Activated CD8-positive, alpha-beta memory T cell treated with anti-CD3 and anti-CD28 coated beads, Interleukin-2, amount 10 ng/mL, durations not matched to agents 7 days and 5 days (primary cell): ENCODE data around the gene DNAJB13. TPM values are rescaled to one million over a fixed set of nuclear protein-coding genes. Genes with fewer than 3 reads are reported as not detected.

Experiments used
- ATAC-seq: fragments of 150-1000 bp; cut with Tn5 transposase; one replicate; pipeline ENCODE4 v1.10.0; 2021; ENCODE audit warnings: moderate library complexity
- CTCF ChIA-PET: fragments of 350-600 bp; sonication (Branson Sonifier 250); formaldehyde crosslinking; loops from one replicate; lab custom pipeline; 2021; ENCODE audit warnings: antibody characterized with exemption; lab: Charles Lee
- DNase-seq: peaks from one replicate; pipeline ENCODE4 v3.0.0-alpha.2; 2020
- H3K27ac Mint-ChIP-seq: one replicate; pipeline ENCODE4 v1.8.0; 2021; ENCODE audit warnings: mild to moderate bottlenecking, mixed read lengths
- H3K27me3 Mint-ChIP-seq: one replicate; pipeline ENCODE4 v1.8.0; 2021; ENCODE audit warnings: mixed read lengths
- H3K36me3 Mint-ChIP-seq: one replicate; pipeline ENCODE4 v1.8.0; 2021; ENCODE audit warnings: mild to moderate bottlenecking, mixed read lengths
- H3K4me1 Mint-ChIP-seq: one replicate; pipeline ENCODE4 v1.8.0; 2021; ENCODE audit warnings: mixed read lengths
- H3K4me3 Mint-ChIP-seq: one replicate; pipeline ENCODE4 v1.8.0; 2021; ENCODE audit warnings: mild to moderate bottlenecking, moderate library complexity, mixed read lengths
- H3K9me3 Mint-ChIP-seq: one replicate; pipeline ENCODE4 v1.8.0; 2022; ENCODE audit warnings: low read depth, mixed read lengths
- total RNA-seq, 2 experiments: library from RNA; stranded (reverse); gene quantifications; one replicate each; pipeline ENCODE4 v1.2.3, GENCODE V29; 2021

The DNAJB13 gene
- total RNA-seq, 2 experiments from 2014 or later: 0.26 to 0.29 TPM

GRCh38 chr11:74000307-74001133 lies 49.7 kb downstream of the DNAJB13 start:
- H3K9me3 Mint-ChIP-seq: no peaks in the 10 kb centered on the region
- peaks cover 24% of the 10 kb centered on the region for H3K36me3 Mint-ChIP-seq
- no peaks in the 10 kb centered on the region for H3K27me3 Mint-ChIP-seq
- CTCF ChIA-PET: interaction anchor here (1.0 kb wide), 1 partner anchor 10 kb away, joined by 3 read pairs; no protein-coding TSS in a partner anchor
- peaks cover 49% of the 10 kb centered on the region for H3K4me1 Mint-ChIP-seq
- no peak for DNase-seq
- no peak for ATAC-seq
- H3K27ac Mint-ChIP-seq: no peak overlapping the region
- H3K4me3 Mint-ChIP-seq: no peak overlapping the region

- DNase-seq: no peak
- H3K9me3 Mint-ChIP-seq: no peaks in the 10 kb centered on the region
- peaks cover 24% of the 10 kb centered on the region for H3K36me3 Mint-ChIP-seq
- ATAC-seq: no peak
- H3K4me3 Mint-ChIP-seq: no peak overlapping the region
- H3K27me3 Mint-ChIP-seq: no peaks in the 10 kb centered on the region
- CTCF ChIA-PET: interaction anchor here (1.0 to 1.2 kb wide), 2 partner anchors 8 to 18 kb away, joined by 3 read pairs; no protein-coding TSS in a partner anchor
- peak overlapping the region; percentile 8 for H3K27ac Mint-ChIP-seq
- peaks cover 51% of the 10 kb centered on the region for H3K4me1 Mint-ChIP-seq
These were observed 51.0 kb downstream of the DNAJB13 start for GRCh38 chr11:74001822-74002286.

- Mint-ChIP-seq H3K27ac (no peak overlapping the region), H3K27me3 (no peaks in the 10 kb centered on the region), H3K4me3 (no peak overlapping the region), H3K9me3 (no peaks in the 10 kb centered on the region), H3K36me3 (peaks cover 20% of the 10 kb centered on the region), H3K4me1 (peaks cover 45% of the 10 kb centered on the region)
- ATAC-seq (no peak), DNase-seq (no peak)
- CTCF ChIA-PET: interaction anchor here (0.6 to 1.2 kb wide), 3 partner anchors 9 to 19 kb away, joined by 3 to 5 read pairs (median 3); no protein-coding TSS in a partner anchor
These were observed 52.0 kb downstream of the DNAJB13 start for GRCh38 chr11:74002832-74003231.

- CTCF ChIA-PET: interaction anchor here (0.7 to 2.7 kb wide), 3 partner anchors 9 to 30 kb away, joined by 3 to 10 read pairs (median 7); no protein-coding TSS in a partner anchor
- Mint-ChIP-seq H3K27me3 (no peaks in the 10 kb centered on the region), H3K9me3 (no peaks in the 10 kb centered on the region), H3K4me3 (no peak overlapping the region), H3K36me3 (peaks cover 20% of the 10 kb centered on the region), H3K4me1 (peaks cover 52% of the 10 kb centered on the region), H3K27ac (peak overlapping the region; percentile 34)
- no peak for ATAC-seq
- DNase-seq: no peak
These were observed 53.3 kb downstream of the DNAJB13 start for GRCh38 chr11:74004046-74004695.

GRCh38 chr11:74004759-74005615 lies 54.2 kb downstream of the DNAJB13 start:
- peak overlapping the region; percentile 51 for H3K4me3 Mint-ChIP-seq
- DNase-seq (peak; percentile 94), ATAC-seq (peak; percentile 99)
- CTCF ChIA-PET: interaction anchor here (0.7 to 2.7 kb wide), 8 partner anchors 10 to 33 kb away, joined by 3 to 10 read pairs (median 4); partner anchors contain the start of gene UCP2
- no peaks in the 10 kb centered on the region for H3K27me3 Mint-ChIP-seq
- H3K27ac Mint-ChIP-seq: peak overlapping the region; percentile 91
- H3K9me3 Mint-ChIP-seq: no peaks in the 10 kb centered on the region
- H3K4me1 Mint-ChIP-seq: peaks cover 50% of the 10 kb centered on the region
- peaks cover 21% of the 10 kb centered on the region for H3K36me3 Mint-ChIP-seq

GRCh38 chr11:74005721-74006517 lies 55.1 kb downstream of the DNAJB13 start:
- H3K36me3 Mint-ChIP-seq: peaks cover 21% of the 10 kb centered on the region
- H3K4me3 Mint-ChIP-seq: no peak overlapping the region
- DNase-seq: no peak
- peak overlapping the region; percentile 91 for H3K27ac Mint-ChIP-seq
- no peak for ATAC-seq
- no peaks in the 10 kb centered on the region for H3K27me3 Mint-ChIP-seq
- no peaks in the 10 kb centered on the region for H3K9me3 Mint-ChIP-seq
- CTCF ChIA-PET: interaction anchor here (0.8 to 2.7 kb wide), 6 partner anchors 11 to 34 kb away, joined by 3 to 10 read pairs (median 6); partner anchors contain the start of gene UCP2
- H3K4me1 Mint-ChIP-seq: peaks cover 54% of the 10 kb centered on the region

GRCh38 chr11:74006743-74007304 lies 56.0 kb downstream of the DNAJB13 start:
- Mint-ChIP-seq H3K27ac (peak overlapping the region; percentile 54), H3K4me1 (peaks cover 63% of the 10 kb centered on the region), H3K27me3 (no peaks in the 10 kb centered on the region), H3K36me3 (peaks cover 20% of the 10 kb centered on the region), H3K9me3 (no peaks in the 10 kb centered on the region), H3K4me3 (no peak overlapping the region)
- ATAC-seq (no peak), DNase-seq (no peak)
- CTCF ChIA-PET: no interaction called here

- no peak overlapping the region for H3K27ac Mint-ChIP-seq
- H3K27me3 Mint-ChIP-seq: no peaks in the 10 kb centered on the region
- no peaks in the 10 kb centered on the region for H3K9me3 Mint-ChIP-seq
- no peak for DNase-seq
- H3K4me3 Mint-ChIP-seq: no peak overlapping the region
- ATAC-seq: no peak
- peaks cover 19% of the 10 kb centered on the region for H3K36me3 Mint-ChIP-seq
- CTCF ChIA-PET: interaction anchor here (0.5 to 1.4 kb wide), 2 partner anchors 13 to 99 kb away, joined by 3 to 4 read pairs; no protein-coding TSS in a partner anchor
- H3K4me1 Mint-ChIP-seq: peaks cover 70% of the 10 kb centered on the region
These were observed 57.0 kb downstream of the DNAJB13 start for GRCh38 chr11:74007691-74008372.

GRCh38 chr11:74008373-74009229 lies 57.8 kb downstream of the DNAJB13 start, which contains the start of gene UCP3:
Gene UCP3 (minus strand): TSS chr11:74009085. CDS start chr11:74007042, 2,043 bp downstream.
- no peaks in the 10 kb centered on the region for H3K27me3 Mint-ChIP-seq

GRCh38 chr11:74009230-74009547 lies 58.4 kb downstream of the DNAJB13 start:
- Mint-ChIP-seq H3K9me3 (no peaks in the 10 kb centered on the region), H3K4me3 (no peak overlapping the region), H3K27ac (peak overlapping the region; percentile 53), H3K4me1 (peaks cover 68% of the 10 kb centered on the region), H3K36me3 (peaks cover 11% of the 10 kb centered on the region), H3K27me3 (no peaks in the 10 kb centered on the region)
- DNase-seq (no peak), ATAC-seq (no peak)
- CTCF ChIA-PET: interaction anchor here (1.4 kb wide), 1 partner anchor 11 kb away, joined by 4 read pairs; no protein-coding TSS in a partner anchor

More at GRCh38 chr11:74008373-74009229, 57.8 kb downstream of the DNAJB13 start, which contains the start of gene UCP3:
- CTCF ChIA-PET: interaction anchor here (0.5 to 1.4 kb wide), 2 partner anchors 12 to 100 kb away, joined by 3 to 4 read pairs; no protein-coding TSS in a partner anchor
- DNase-seq (no peak), ATAC-seq (no peak)
- H3K36me3 Mint-ChIP-seq: peaks cover 14% of the 10 kb centered on the region
- no peaks in the 10 kb centered on the region for H3K9me3 Mint-ChIP-seq
- peaks cover 70% of the 10 kb centered on the region for H3K4me1 Mint-ChIP-seq
- H3K27ac Mint-ChIP-seq: peak within 1 kb of the TSS; percentile 53
- H3K4me3 Mint-ChIP-seq: no peak within 1 kb of the TSS
